ENCODE data around the gene GYG1. TPM values are rescaled to one million over a fixed set of nuclear protein-coding genes. Genes with fewer than 3 reads are reported as not detected.
"Not testable (repeated sequence)": the region's sequence is repeated elsewhere in the genome, so short reads cannot be mapped to it uniquely, and the experiment has no call there.

Gene GYG1
- total and polyA plus RNA-seq, 5 donors from 2014 or later: 19.2 to 59.3 (median 56.6) TPM

DNA sequence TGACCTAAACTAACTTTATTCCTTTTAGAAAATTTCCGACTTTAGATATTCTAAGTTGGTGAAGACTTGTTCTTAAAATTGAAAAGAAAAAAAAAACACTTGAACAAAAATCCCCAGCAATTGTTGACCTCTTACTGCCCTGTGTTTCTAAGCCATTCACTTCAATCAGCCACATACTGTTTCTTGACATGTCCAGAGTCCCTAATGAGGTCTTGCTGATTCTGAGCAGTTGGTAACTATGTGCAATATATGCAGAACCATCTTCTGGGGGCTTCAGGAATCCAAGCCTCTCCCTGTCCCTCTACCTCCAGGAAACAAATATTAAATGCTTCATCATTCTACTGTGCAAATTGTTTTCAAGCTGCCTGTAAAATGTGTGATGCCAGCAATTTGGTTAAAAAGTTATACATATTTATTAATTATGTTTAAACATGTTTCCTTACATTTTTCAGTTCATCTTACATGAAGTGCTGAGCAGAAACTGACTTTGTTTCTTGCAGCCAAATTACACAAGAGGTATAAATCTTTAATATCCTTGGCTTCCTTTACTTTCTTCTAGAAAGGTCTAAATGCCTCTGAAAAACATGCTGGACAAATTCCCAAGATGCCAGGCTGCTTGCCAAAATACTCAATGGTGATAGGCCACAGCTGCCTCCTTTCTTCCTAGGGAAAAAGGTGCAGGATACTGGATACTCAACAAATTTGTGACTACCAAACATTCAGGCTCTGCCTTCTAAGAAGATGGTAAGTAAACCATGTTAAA is 19.8 kb upstream of the GYG1 start:
- Histone ChIP-seq H3K36me3 (ENCODE audit: control insufficient read depth, insufficient read depth, low read length) (no peaks in the 10 kb centered on the region), H3K4me3 (ENCODE audit: low read depth, low read length) (no peak overlapping the region), H3K9me3 (ENCODE audit: control insufficient read depth in 2 of 2, low read length in 2 of 2) (no peaks in the 10 kb centered on the region), H3K27ac (ENCODE audit: insufficient read depth, low read length, poor library complexity, severe bottlenecking) (no peak overlapping the region), H3K27me3 (ENCODE audit: control insufficient read depth, insufficient read depth, low read length) (no peaks in the 10 kb centered on the region), H3K4me1 (ENCODE audit: control insufficient read depth, insufficient read depth, low read length, poor library complexity, severe bottlenecking) (no peaks in the 10 kb centered on the region)
- Mint-ChIP-seq H3K36me3 (no peaks in the 10 kb centered on the region), H3K27me3 (peaks cover 24% of the 10 kb centered on the region), H3K4me3 (no peak overlapping the region), H3K4me1 (peaks cover 0 to 5% (median 1%) of the 10 kb centered on the region in 4 donors), H3K27ac (no peak overlapping the region), H3K9me3 (no peaks in the 10 kb centered on the region)
- ATAC-seq (ENCODE audit: low read depth in 2 of 2) (no peak), DNase-seq (no peak)

DNA sequence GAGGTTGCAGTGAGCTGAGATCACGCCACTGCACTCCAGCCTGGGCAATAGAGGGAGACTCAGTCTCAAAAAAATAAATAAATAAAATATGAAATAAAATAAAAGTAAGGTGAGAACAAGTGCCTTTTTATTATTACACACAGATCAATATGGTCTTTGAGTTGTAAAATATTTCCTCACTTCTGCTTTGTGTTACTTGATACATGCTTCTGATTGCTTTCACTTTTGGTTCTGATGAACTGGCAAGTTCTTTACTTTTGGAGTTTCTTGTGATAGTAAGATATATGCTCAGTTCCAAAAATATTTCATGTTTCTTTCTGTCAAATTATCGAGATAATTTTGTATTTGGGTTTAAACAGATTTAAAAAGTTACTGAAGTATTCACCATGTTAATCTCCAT is 16.6 kb upstream of the GYG1 start:
- H3K4me3 ChIP-seq (ENCODE audit: low read depth, low read length): no peak overlapping the region
- H3K27ac ChIP-seq (ENCODE audit: insufficient read depth, low read length, poor library complexity, severe bottlenecking): no peak overlapping the region
- H3K4me1 ChIP-seq (ENCODE audit: control insufficient read depth, insufficient read depth, low read length, poor library complexity, severe bottlenecking): no peaks in the 10 kb centered on the region
- no peaks in the 10 kb centered on the region for H3K36me3 ChIP-seq (ENCODE audit: control insufficient read depth, insufficient read depth, low read length)
- ATAC-seq (ENCODE audit: low read depth in 2 of 2) (no peak), DNase-seq (peak in 1 of 3 donors; percentile 33)
- Mint-ChIP-seq H3K27me3 (peaks cover 27% of the 10 kb centered on the region), H3K4me3 (no peak overlapping the region), H3K36me3 (no peaks in the 10 kb centered on the region), H3K9me3 (peaks cover 0 to 2% (median 0%) of the 10 kb centered on the region in 7 donors), H3K27ac (no peak overlapping the region), H3K4me1 (peaks cover 0 to 5% (median 1%) of the 10 kb centered on the region in 4 donors)
- H3K27me3 ChIP-seq (ENCODE audit: control insufficient read depth, insufficient read depth, low read length): peaks cover 7% of the 10 kb centered on the region
- H3K9me3 ChIP-seq (ENCODE audit: control insufficient read depth in 2 of 2, low read length in 2 of 2): no peaks in the 10 kb centered on the region

DNA sequence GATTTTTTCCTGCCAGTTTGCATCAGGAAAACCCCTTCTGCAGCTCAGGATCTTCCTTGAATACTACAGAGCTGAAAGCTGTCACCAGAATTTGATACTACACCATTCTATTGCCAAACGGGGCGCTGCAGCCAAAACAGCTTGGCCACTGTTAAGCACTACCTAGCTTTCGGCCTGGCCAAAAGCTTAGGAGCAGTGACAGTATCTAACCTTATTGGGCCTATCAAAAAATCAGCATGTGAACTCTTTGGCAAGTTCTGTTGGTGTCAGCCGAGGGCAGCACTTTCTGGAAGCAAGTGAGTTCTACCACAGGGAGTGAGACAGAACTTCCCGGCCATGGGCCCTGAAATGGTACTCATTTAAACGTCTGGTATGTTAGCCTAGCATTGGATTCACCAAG is 16.1 kb upstream of the GYG1 start:
- no peak overlapping the region for H3K27ac ChIP-seq (ENCODE audit: insufficient read depth, low read length, poor library complexity, severe bottlenecking)
- ATAC-seq (ENCODE audit: low read depth in 2 of 2): no peak
- no peaks in the 10 kb centered on the region for H3K4me1 ChIP-seq (ENCODE audit: control insufficient read depth, insufficient read depth, low read length, poor library complexity, severe bottlenecking)
- Mint-ChIP-seq H3K4me3 (no peak overlapping the region), H3K9me3 (peaks cover 0 to 2% (median 0%) of the 10 kb centered on the region in 7 donors), H3K36me3 (no peaks in the 10 kb centered on the region), H3K27ac (no peak overlapping the region), H3K27me3 (peaks cover 29% of the 10 kb centered on the region), H3K4me1 (peaks cover 0 to 5% (median 1%) of the 10 kb centered on the region in 4 donors)
- no peak for DNase-seq
- peaks cover 8% of the 10 kb centered on the region for H3K27me3 ChIP-seq (ENCODE audit: control insufficient read depth, insufficient read depth, low read length)
- no peaks in the 10 kb centered on the region for H3K36me3 ChIP-seq (ENCODE audit: control insufficient read depth, insufficient read depth, low read length)
- H3K4me3 ChIP-seq (ENCODE audit: low read depth, low read length): no peak overlapping the region
- H3K9me3 ChIP-seq (ENCODE audit: control insufficient read depth in 2 of 2, low read length in 2 of 2): no peaks in the 10 kb centered on the region

DNA sequence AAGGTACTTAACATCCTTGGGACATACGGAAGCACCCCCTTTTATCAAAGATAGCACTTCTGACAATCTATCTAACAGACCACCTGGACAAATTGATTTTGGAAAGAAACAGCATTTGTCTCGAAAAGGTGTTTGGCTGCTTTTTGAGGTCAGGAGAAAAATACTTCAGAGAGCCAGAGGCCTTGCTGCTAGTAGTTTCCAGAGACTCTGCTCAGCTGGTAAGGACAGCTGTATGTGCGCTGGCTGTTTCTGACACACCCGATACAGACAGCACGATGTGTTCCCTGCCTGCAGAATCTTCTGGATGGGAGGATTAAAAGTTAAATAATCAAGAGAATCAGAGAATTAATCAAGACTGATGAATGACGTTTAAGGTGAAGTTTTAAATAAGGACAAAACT is 15.6 kb upstream of the GYG1 start:
- no peaks in the 10 kb centered on the region for H3K36me3 Mint-ChIP-seq
- H3K9me3 Mint-ChIP-seq: peaks cover 0 to 2% (median 0%) of the 10 kb centered on the region in 7 donors
- peaks cover 10% of the 10 kb centered on the region for H3K27me3 ChIP-seq (ENCODE audit: control insufficient read depth, insufficient read depth, low read length)
- DNase-seq: no peak
- no peak overlapping the region for H3K4me3 ChIP-seq (ENCODE audit: low read depth, low read length)
- no peaks in the 10 kb centered on the region for H3K36me3 ChIP-seq (ENCODE audit: control insufficient read depth, insufficient read depth, low read length)
- no peak for ATAC-seq (ENCODE audit: low read depth in 2 of 2)
- H3K27ac Mint-ChIP-seq: no peak overlapping the region
- no peak overlapping the region for H3K4me3 Mint-ChIP-seq
- H3K4me1 ChIP-seq (ENCODE audit: control insufficient read depth, insufficient read depth, low read length, poor library complexity, severe bottlenecking): no peaks in the 10 kb centered on the region
- H3K4me1 Mint-ChIP-seq: peaks cover 0 to 5% (median 1%) of the 10 kb centered on the region in 4 donors
- peaks cover 34% of the 10 kb centered on the region for H3K27me3 Mint-ChIP-seq
- no peaks in the 10 kb centered on the region for H3K9me3 ChIP-seq (ENCODE audit: control insufficient read depth in 2 of 2, low read length in 2 of 2)
- H3K27ac ChIP-seq (ENCODE audit: insufficient read depth, low read length, poor library complexity, severe bottlenecking): no peak overlapping the region

DNA sequence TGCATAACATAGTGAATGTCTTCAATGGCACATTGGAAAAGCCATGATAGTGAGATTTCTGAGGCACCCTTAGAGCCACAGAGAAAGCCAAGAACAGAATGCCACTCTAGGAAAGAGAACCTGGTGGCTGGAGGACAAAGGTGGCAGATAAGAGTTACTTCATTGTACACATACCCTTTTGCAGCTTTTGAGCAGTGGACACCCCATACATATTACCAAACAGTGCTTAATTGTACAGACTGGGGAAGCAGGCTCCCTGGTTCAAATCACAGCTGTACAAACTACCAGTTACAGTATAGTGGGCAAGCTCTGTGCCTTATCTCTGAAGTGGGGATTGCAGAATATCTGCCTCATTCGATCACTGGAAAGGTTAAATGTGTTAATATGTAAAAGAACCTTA is 10.1 kb upstream of the GYG1 start:
- Histone ChIP-seq H3K27me3 (ENCODE audit: control insufficient read depth, insufficient read depth, low read length) (peaks cover 18% of the 10 kb centered on the region), H3K27ac (ENCODE audit: insufficient read depth, low read length, poor library complexity, severe bottlenecking) (no peak overlapping the region), H3K4me1 (ENCODE audit: control insufficient read depth, insufficient read depth, low read length, poor library complexity, severe bottlenecking) (no peaks in the 10 kb centered on the region), H3K36me3 (ENCODE audit: control insufficient read depth, insufficient read depth, low read length) (no peaks in the 10 kb centered on the region), H3K9me3 (ENCODE audit: control insufficient read depth in 2 of 2, low read length in 2 of 2) (no peaks in the 10 kb centered on the region), H3K4me3 (ENCODE audit: low read depth, low read length) (no peak overlapping the region)
- no peaks in the 10 kb centered on the region for H3K36me3 Mint-ChIP-seq
- H3K4me1 Mint-ChIP-seq: no peaks in the 10 kb centered on the region
- H3K9me3 Mint-ChIP-seq: peaks cover 0 to 4% (median 0%) of the 10 kb centered on the region in 7 donors
- no peak overlapping the region for H3K4me3 Mint-ChIP-seq
- DNase-seq: no peak
- ATAC-seq (ENCODE audit: low read depth in 2 of 2): no peak
- no peak overlapping the region for H3K27ac Mint-ChIP-seq
- H3K27me3 Mint-ChIP-seq: peaks cover 50% of the 10 kb centered on the region

- H3K4me3 ChIP-seq (ENCODE audit: low read depth, low read length); H3K36me3 Mint-ChIP-seq; H3K27me3 Mint-ChIP-seq; H3K27ac ChIP-seq (ENCODE audit: insufficient read depth, low read length, poor library complexity, severe bottlenecking); H3K9me3 Mint-ChIP-seq; H3K36me3 ChIP-seq (ENCODE audit: control insufficient read depth, insufficient read depth, low read length); H3K9me3 ChIP-seq (ENCODE audit: control insufficient read depth in 2 of 2, low read length in 2 of 2); H3K27ac Mint-ChIP-seq; ATAC-seq (ENCODE audit: low read depth in 2 of 2); DNase-seq; H3K27me3 ChIP-seq (ENCODE audit: control insufficient read depth, insufficient read depth, low read length): not testable (repeated sequence)
- H3K4me1 Mint-ChIP-seq: peaks cover 5 to 16% (median 13%) of the 10 kb centered on the region in 4 donors
- peak overlapping the region in 1 of 4 donors; percentile 1 for H3K4me3 Mint-ChIP-seq
- peaks cover 15% of the 10 kb centered on the region for H3K4me1 ChIP-seq (ENCODE audit: control insufficient read depth, insufficient read depth, low read length, poor library complexity, severe bottlenecking)
These were observed 3.8 kb upstream of the GYG1 start for GRCh38 chr3:148987551-148987950.

- peak overlapping the region; percentile 74 for H3K27ac ChIP-seq (ENCODE audit: insufficient read depth, low read length, poor library complexity, severe bottlenecking)
These were observed 1.1 kb upstream of the GYG1 start for GRCh38 chr3:148990236-148990635.

More at GRCh38 chr3:148990236-148990635, 1.1 kb upstream of the GYG1 start:
- H3K27me3 ChIP-seq (ENCODE audit: control insufficient read depth, insufficient read depth, low read length): no peaks in the 10 kb centered on the region
- no peaks in the 10 kb centered on the region for H3K9me3 ChIP-seq (ENCODE audit: control insufficient read depth in 2 of 2, low read length in 2 of 2)
- peaks cover 2% of the 10 kb centered on the region for H3K36me3 ChIP-seq (ENCODE audit: control insufficient read depth, insufficient read depth, low read length)
- no peaks in the 10 kb centered on the region for H3K9me3 Mint-ChIP-seq
- ATAC-seq (ENCODE audit: low read depth in 2 of 2) (no peak), DNase-seq (peak in 1 of 3 donors; percentile 19)
- peak overlapping the region; percentile 80 to 90 (median 87) for H3K4me3 Mint-ChIP-seq
- no peaks in the 10 kb centered on the region for H3K36me3 Mint-ChIP-seq
- H3K4me3 ChIP-seq (ENCODE audit: low read depth, low read length): peak overlapping the region; percentile 89
- H3K4me1 Mint-ChIP-seq: peaks cover 10 to 29% (median 19%) of the 10 kb centered on the region in 4 donors
- peak overlapping the region; percentile 80 to 90 (median 89) for H3K27ac Mint-ChIP-seq
- H3K4me1 ChIP-seq (ENCODE audit: control insufficient read depth, insufficient read depth, low read length, poor library complexity, severe bottlenecking): peaks cover 28% of the 10 kb centered on the region
- H3K27me3 Mint-ChIP-seq: no peaks in the 10 kb centered on the region

Data from CD4-positive, CD25-positive, alpha-beta regulatory T cell (primary cell).